NOMO-1 (cell line): ENCODE results near the gene PRIM1.
"Not testable (repeated sequence)": the region's sequence is repeated elsewhere in the genome, so short reads cannot be mapped to it uniquely, and the experiment has no call there.

Experiments used
- DNase-seq, 2 experiments: peaks; one replicate each; lab custom pipeline; 2025; ENCODE audit not compliant: unreplicated experiment in 2 of 2; lab: John Stamatoyannopoulos, UW

The PRIM1 gene

GRCh38 chr12:56751712-56752598 lies at the start of gene PRIM1:
TSS of gene PRIM1 (minus strand) at chr12:56752323. CDS start at chr12:56752298, 25 bp downstream.
- DNase-seq: peak; percentile 87 to 95

GRCh38 chr12:56800221-56800620 lies 48.1 kb upstream of the PRIM1 start:
- no peak for DNase-seq

- DNase-seq: not testable (repeated sequence)
Observed at GRCh38 chr12:56799345-56799744, 47.2 kb upstream of the PRIM1 start.

GRCh38 chr12:56795791-56796190 lies 43.7 kb upstream of the PRIM1 start:
- DNase-seq: not testable (repeated sequence)

GRCh38 chr12:56795046-56795562 lies 43.0 kb upstream of the PRIM1 start:
- DNase-seq: not testable (repeated sequence)

- DNase-seq: not testable (repeated sequence)
Observed at GRCh38 chr12:56793124-56793523, 41.0 kb upstream of the PRIM1 start.

- DNase-seq: no peak
Observed at GRCh38 chr12:56792678-56793077, 40.6 kb upstream of the PRIM1 start.

GRCh38 chr12:56789429-56789828 lies 37.3 kb upstream of the PRIM1 start:
- DNase-seq: not testable (repeated sequence)

GRCh38 chr12:56787498-56787897 lies 35.4 kb upstream of the PRIM1 start:
- DNase-seq: no peak

- DNase-seq: no peak
Observed at GRCh38 chr12:56785874-56786273, 33.8 kb upstream of the PRIM1 start.

GRCh38 chr12:56785141-56785865 lies 33.2 kb upstream of the PRIM1 start:
- DNase-seq: no peak

GRCh38 chr12:56781726-56782125 lies 29.6 kb upstream of the PRIM1 start:
- no peak for DNase-seq

GRCh38 chr12:56778756-56779155 lies 26.6 kb upstream of the PRIM1 start:
- DNase-seq: no peak

- DNase-seq: no peak
Observed at GRCh38 chr12:56776654-56777053, 24.5 kb upstream of the PRIM1 start.

- peak; percentile 3 to 71 for DNase-seq
Observed at GRCh38 chr12:56775638-56776037, 23.5 kb upstream of the PRIM1 start.

GRCh38 chr12:56773113-56773512 lies 21.0 kb upstream of the PRIM1 start:
- no peak for DNase-seq

GRCh38 chr12:56772625-56773024 lies 20.5 kb upstream of the PRIM1 start:
- no peak for DNase-seq

- no peak for DNase-seq
Observed at GRCh38 chr12:56769868-56770267, 17.7 kb upstream of the PRIM1 start.

- no peak for DNase-seq
Observed at GRCh38 chr12:56768424-56768823, 16.3 kb upstream of the PRIM1 start.

GRCh38 chr12:56766535-56766934 lies 14.4 kb upstream of the PRIM1 start:
- DNase-seq: peak; percentile 79 to 95
